Left cardiac atrium (tissue), 4 donors: ENCODE data around the gene ARAP2. TPM values are rescaled to one million over a fixed set of nuclear protein-coding genes. Genes with fewer than 3 reads are reported as not detected.

Experiments
- ATAC-seq, 2 donors: fragments of 200-7000 bp; cut with Tn5 transposase; one replicate each; pipeline ENCODE4 v1.9.1; 2020; ENCODE audit warnings: mild to moderate bottlenecking in 2 of 2, moderate library complexity in 2 of 2
- DNase-seq: peaks from one replicate; pipeline ENCODE4 v3.0.0-alpha.2; 2020
- intact Hi-C, 2 donors: fragments of 100-400 bp; cut with DNase I; formaldehyde crosslinking; loops; one replicate each; pipeline versions ENCODE4 v1.14.1 to v1.15.1; 2022 to 2023
- total RNA-seq, 2 donors: library from RNA; stranded (reverse); fragmentation: NEBNext Ultra II Directional; extraction: Animal tissue kit (Norgen Biotek cat#: 25700); gene quantifications; one replicate each; pipeline ENCODE4 v1.2.1, GENCODE V29; 2021
- donor health status: DM: no; HTN: yes; CAD: no.
- donor health status: DM: no; HTN: yes; CAD: no; lungs with severe emphysema.
- donor health status: DM: yes; HTN: yes; CAD: no.
- donor health status: Dilated cardiomyopathy.

The ARAP2 gene
- total RNA-seq, 2 donors from 2014 or later: 4.8 to 8.6 TPM

DNA sequence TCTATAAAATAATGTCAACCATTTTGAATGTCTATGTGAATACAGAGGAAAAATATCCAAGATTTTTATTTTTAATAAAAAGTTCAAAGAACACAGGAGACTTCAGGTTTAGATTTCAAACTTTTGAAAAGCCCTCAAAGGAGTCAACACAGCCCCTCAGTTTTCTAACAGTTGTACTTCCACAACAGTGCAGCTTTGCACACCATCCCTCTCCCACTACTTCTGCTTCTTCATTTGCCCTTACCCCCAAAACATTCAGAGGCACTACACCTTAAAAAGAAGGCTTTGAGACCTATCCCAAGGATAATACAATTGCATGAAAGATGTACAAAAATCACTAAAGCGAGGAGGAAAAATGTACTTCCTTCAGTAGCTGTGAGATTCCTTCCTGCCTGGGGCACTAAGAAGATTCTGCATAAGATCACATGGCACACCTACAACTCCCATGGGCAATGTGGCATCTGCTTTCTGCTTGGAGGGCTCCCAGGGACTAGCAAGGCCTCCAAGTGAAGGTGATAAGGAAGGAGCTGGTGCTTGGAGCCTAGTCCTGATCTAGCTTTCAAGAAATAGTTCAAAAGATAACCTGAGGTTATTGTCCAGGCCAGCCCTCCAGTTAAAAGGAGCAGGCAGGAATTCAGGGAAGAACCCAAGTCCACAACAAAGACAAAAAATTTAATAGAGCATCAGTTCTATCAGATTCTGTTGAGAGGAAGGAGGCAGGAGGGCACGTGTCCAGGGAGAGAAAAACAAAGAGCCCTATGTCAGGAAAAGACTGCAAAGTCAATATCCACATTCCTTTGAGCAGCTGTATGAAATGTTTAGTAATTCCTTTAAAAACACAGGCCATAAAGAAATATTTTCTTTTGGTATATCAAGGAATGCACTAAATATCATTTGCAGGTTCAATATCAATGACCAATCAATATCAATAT, 19.1 kb downstream of the ARAP2 start:
- DNase-seq (no peak), ATAC-seq (no peak)
- intact Hi-C loops: no loop called here

DNA sequence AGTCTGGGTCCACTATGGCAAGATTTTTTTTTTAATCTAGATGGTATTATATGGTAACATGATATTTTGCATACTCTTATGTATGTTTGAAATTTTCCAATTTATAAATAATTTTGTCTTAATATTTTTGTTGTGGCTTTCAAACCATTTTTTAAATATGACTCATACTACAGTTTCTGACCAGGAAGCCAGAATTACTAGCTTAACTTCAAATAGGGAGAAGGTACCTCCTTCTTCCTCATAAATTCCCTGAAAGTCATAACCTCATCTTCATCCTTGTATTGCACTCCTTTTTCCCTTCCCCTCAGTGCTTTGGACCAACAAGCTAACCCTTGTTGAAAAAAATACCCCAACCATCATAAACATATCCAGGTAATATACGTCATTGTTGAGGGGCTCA, 21.6 kb downstream of the ARAP2 start:
- intact Hi-C loops: no loop called here
- DNase-seq (no peak), ATAC-seq (no peak)

DNA sequence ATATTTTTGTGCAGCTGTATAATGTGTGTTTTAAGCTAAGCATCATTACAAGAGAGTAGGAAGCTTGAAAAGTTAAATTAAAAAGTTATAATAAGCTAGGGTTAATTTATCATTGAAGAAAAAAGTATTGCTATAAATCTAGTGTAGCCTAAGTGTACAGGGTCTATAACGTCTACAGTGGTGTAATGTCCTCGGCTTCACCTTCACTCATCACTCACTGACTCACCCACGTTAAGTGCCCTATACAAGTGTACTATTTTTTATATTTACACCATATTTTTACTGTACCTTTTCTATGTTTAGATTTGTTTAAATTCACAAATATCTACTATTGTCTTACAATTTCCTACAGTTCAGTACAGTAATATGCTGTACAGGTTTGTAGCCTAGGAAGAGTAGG, 23.5 kb downstream of the ARAP2 start:
- DNase-seq: no peak

DNA sequence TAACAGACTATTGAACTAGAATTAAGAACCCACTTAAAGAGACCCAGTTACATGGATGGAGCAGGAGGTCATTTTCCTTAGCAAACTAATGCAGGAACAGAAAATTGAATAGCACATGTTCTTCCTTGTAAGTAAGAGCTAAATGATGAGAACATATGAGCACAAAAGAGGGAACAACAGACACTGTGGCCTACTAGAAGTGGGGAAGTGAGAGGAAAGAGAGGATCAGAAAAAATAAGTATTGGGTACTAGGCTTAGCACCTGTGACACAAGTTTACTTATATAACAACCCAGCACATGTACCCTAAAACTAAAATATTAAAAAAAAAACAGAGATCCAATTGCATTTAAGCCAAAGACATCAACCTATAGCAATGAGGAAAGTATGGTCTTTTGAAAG, 26.2 kb downstream of the ARAP2 start:
- ATAC-seq (no peak), DNase-seq (no peak)
- intact Hi-C loops: no loop called here

More for the DNA sequence above, 23.5 kb downstream of the ARAP2 start:
- intact Hi-C loops: no loop called here
- ATAC-seq: no peak

DNA sequence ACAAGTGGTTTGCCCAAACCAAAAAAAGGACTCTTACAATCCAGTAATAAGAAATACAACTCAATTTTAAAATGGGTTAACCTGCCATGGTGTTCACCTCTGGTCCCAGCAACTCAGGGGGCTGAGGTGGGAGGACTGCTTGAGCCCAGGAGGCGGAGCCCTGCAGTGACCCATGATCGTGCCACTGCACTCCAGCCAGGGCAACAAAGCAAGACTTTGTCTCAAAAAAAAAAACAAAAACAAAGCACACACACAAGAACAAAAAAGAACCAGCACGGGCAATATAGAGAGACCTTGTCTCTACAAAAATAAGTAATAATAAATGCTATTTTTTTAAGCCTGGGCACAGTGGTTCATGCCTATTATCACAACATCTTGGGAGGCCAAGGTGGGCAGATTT, 28.7 kb downstream of the ARAP2 start:
- intact Hi-C loops: no loop called here
- no peak for DNase-seq
- ATAC-seq: no peak

DNA sequence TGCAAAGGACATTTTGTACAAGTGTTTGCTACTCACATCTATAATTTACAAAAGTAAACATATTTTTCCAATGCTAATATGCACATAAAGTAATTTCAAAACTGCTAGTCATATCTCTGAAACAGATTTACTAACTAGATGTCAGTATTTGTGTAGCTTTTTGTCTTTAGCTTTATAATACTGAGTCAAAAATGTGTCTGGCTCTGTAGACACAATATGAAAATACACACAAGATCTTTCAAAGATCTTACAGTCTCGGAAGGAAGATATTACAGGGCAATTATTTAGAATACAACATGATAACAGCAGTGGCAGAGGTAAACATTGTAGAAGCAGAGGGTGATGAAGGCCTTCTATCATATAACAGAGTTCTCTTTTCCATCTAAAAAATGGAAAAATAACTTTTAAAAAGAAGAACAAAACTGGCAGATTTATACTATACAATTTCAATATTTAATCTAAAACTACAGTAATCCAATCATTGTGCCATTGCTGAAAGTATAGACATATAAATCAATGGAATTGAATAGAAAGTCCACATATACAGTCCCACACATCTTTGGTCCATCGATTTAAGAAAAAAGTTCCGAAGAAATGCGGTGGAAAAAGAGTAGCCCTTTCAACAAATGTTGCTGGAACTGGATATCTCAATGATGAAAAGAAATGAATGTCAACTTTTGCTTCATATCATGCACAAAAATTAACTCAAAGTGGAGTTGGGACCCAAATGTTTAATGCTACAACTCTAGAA, 29.4 kb downstream of the ARAP2 start:
- DNase-seq (no peak), ATAC-seq (no peak)
- intact Hi-C loops: no loop called here

DNA sequence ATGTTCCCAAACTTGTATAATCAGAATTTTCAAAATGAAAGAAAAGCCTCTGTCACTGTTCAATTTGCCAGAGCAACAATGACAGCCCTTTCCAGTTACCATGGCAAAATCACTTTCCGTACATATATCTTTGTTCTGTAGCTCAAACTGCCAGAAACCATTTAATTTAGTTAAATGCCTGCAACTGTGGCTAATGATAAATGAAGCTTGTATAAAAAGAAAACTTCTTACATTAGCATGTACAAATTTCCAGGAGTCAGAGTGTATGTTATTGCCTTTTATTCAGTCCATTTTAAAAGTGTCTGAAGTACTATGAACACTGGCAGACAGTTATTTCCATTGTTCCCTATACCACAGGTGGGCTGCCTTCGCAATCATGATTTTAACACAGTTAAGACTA, 30.3 kb downstream of the ARAP2 start:
- DNase-seq: no peak
- intact Hi-C loops: no loop called here
- ATAC-seq: no peak

DNA sequence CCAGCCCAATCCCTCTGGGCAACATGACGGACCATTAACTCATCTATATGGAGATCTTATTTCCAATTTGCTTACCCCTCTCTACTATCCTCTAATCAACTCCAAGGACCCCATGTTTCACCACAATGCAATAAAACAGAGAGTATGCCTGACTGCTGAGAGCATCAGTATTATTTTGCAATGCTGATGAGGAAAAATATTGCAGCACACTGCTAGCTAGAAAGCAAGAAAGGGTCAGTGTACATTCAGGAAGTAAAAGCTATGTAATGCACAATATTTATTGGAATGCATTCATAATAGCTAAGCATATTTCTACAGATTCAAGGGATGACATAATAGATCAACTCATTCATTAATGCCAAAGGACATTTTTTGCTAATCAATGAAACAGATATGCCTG, 33.2 kb downstream of the ARAP2 start:
- ATAC-seq (no peak), DNase-seq (no peak)
- intact Hi-C loops: no loop called here

DNA sequence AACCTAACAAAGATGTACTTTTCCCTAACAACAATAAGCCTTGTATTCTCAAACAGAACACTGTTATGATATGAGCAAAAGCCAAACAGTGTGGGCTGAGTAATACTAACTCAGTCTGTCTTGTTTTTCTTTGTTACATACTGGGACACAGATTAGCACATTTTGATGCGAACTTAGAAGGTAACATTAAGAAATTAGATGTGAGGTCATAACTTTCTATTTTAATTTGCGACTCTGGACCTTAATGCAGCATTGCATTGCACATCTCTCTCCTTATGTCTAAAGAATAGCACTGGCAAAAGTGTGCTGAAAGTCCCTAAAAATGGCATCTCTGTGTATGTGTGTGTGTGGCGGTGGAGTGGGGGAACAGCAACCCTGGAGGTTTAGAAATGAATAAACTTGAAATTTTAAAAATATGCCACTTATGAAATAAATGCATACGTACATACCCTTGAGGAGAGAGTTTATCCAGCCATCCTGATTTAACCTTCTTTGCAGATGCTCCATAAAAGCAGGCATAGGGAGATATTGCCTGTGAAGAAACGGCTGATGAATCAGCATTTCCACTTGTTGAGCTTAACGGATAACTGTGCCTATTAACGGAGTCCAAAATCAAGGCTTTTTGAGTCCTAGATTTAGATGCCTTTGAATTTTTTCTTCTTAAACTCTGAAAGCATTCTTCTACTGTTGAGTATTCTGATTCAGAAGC, 34.2 kb downstream of the ARAP2 start:
- no peak for DNase-seq
- ATAC-seq: no peak
- intact Hi-C loops: no loop called here

DNA sequence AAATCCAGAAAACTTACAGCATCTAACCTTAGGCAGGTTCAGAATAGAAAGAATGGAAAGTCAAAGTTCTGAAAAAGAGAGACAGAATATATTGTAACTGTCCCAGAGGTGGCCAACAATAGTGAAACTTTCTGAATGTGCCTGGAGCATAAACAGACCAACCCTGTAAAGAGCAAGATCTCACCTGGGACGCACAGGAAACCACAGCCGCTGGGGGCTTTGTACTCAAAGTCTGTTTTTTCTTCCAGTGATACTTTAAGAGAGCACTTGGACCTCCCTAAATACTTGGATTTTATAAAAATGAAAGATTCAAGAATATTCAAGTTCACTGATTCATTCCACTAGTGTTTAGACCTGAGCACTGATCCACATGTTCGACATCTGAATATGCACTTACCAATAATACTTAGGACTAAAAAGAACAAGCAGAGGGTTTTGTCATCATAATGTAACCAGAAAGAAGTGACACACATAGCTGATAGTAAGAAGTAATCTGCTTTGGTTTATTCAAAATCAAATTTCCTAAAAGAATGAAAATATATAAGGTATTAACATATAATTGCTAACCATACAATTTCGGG, 35.3 kb downstream of the ARAP2 start:
- intact Hi-C loops: no loop called here
- no peak for ATAC-seq
- no peak for DNase-seq

DNA sequence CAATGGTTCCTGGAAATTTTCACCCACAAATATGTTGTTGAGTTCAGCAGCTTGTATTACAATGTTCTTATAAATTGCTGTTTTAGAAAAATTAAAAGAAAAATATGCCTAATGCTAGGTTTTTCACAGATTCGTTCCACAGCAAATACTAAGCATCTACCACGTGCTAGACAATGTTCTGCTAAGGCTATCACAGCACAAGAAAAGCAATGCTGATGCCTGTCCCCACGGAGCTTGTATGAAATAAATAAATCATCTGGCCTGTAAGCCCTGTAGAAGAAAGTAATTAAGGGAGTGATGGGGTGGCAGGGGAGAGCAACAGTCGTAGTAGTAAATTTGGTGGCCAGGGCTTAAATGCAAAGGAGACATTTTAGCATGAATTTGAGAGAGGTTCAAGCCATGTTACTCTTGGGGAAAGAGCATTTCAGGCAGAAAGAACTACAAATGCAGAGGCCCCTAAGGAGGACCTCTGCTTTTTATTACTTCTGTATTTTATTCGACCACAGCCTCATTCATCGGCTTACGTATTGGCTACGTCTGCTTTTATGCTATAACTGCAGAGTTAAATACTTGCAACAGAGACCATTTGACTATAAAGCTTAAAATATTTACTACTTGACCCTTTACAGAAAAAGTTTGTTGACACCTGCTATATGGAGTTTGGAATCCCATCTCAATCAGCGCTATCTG, 36.3 kb downstream of the ARAP2 start:
- no peak for ATAC-seq
- intact Hi-C loops: no loop called here
- DNase-seq: no peak

DNA sequence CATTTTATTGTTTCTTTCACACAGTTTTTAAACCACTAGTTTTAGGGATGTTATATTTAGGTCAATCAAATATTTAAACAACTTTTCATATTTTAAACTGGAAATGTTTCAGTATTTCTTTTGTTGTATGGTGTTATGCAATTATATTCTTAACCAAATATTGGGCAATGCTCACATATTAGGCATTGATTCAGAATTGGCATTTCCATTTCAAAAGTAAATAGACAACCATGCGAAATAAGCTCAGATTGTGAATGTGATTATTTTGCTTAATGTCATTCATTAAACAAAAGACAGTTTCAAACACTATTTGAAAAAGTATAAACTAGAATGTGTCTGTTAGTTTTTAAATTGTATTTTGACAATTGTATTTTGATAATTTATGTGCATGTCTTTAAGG, 36.9 kb downstream of the ARAP2 start:
- no peak for ATAC-seq
- no peak for DNase-seq
- intact Hi-C loops: no loop called here

DNA sequence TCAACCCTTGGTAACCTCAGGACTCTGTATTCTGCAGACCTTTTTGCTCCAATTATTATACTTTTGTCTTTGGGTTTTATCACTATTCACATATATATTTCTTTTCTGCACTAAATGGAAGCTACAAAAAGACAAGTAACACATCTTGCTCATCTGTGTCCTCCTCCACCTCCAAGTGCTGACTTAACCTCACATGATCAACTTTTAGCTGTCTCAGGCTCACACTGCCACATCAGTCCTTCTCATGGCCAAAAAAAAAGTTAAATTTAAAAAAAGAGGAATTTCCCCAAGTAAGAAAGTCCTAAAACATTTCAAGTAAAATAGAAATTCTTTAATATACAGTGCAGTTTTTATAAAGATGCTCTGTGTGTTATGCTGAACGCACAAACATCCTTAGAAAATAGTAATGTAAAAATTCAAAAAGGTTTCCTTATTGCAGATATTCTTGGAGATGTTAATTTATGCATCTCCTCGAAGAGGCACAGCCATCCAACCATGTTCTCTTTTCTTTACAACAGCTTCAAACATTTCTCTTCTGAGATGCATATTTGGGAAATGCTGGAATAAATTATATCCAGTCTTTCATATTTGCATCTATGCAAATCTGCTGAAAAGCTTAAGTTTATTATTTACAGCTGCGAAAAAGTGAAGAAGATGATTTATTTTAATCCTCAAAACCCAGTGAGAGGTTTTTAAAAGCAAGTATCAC, 37.6 kb downstream of the ARAP2 start:
- ATAC-seq (no peak), DNase-seq (no peak)
- intact Hi-C loops: no loop called here

DNA sequence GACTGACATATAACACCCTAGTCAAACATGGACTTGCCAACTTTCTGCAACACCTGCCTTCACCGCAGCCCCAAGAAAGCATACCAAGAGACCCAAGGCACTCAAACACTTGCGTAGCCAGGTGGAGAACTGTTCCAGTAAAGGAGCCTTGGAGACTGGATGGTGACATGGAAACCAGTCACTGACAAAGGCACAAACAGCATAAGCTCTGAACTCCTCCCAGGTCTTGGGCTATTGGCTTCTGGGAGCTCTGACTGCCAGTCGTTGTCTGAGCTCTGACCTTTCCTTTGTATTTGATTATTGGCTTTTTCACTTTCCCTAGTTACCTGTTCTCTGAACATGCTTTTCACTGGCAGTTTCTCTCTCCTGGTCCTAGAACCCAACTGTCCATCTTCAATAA, 38.3 kb downstream of the ARAP2 start:
- DNase-seq (no peak), ATAC-seq (no peak)
- intact Hi-C loops: no loop called here

DNA sequence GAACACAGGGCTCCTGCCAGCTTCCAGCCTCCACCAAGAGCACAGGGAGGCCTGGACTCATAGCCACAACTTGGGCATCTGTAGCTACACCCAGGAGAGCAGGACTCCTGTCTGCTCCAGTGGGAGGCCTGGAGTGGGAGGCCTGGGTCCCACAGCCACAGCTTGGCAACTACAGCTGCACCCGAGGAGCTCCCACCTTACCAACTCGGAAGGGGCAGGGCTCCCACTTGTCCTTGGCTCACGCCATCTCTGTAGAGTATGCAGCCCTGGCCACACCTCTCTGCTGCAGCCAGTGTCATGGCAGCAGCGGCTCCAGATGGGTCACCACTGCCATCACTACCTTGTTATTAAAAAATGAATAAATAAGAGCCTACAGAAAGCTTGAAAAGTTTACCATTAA, 45.5 kb downstream of the ARAP2 start:
- ATAC-seq (no peak), DNase-seq (no peak)

DNA sequence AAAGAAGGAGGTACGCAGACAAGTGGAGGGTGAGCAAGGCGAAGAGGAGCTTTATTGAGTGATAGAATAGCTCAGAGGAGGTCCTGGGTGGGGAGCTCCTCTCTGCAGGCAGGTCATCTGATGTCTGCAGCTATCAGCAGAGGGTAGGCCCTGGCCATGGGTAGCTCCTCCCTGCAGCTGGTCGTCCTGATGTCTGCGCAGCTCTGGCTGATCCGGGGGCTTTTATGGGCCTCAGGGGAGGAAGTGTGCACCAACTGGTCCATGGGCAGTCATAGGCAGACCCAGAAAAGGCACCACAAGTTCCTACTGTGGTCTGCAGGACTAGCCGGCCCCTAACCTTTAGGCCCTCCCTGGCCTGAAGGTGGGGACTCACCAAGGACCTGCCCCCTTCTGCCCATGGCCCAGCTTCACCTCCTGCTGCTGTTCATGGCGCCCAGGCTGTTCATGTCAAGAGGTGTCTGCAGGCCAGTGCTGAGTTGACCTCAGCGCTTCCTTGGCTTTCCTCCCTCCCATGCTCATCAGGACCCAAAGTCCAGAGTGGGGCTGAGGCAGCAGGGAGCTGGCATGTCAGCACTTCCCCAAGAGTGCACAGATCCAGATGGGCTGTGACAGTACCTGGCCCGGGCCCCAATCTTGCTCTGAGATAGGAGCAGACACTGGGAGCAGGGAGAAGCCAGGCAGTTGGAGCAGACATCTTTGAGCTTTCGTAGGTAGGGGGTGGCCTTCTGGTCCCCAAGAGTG, 46.1 kb downstream of the ARAP2 start:
- no peak for ATAC-seq
- no peak for DNase-seq
- intact Hi-C loops: no loop called here

More for the DNA sequence above, 45.5 kb downstream of the ARAP2 start:
- intact Hi-C loops: no loop called here

DNA sequence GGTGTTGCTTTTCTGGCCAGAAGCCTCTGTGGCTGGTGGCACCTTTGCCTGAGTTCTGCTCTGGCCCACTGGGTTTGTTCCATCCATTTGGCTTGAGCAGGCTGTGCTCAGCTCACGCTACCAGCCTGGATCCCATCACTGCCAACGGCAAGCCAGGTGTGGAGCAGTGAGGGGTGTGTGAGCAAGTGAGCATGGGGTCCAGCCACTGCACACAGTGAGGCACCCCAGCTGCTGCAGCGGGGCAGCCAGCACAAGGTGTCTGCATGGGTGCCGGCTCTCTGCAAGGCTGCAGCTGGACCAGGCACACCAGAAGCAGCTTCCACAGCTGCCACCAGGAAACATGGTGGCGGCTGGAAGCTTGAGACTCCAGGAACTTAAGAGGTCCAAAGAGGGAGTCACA, 46.8 kb downstream of the ARAP2 start:
- intact Hi-C loops: no loop called here
- DNase-seq: no peak
- no peak for ATAC-seq
